Tibial nerve (tissue), 4 donors: ENCODE measurements around the gene ABCC10. TPM values are rescaled to one million over a fixed set of nuclear protein-coding genes. Genes with fewer than 3 reads are reported as not detected.

Experiments used
- DNase-seq, 2 donors: peaks; one replicate each; pipeline ENCODE4 v3.0.0-alpha.2; 2019; ENCODE audit warnings: low spot score in 2 of 2
- H3K27ac ChIP-seq, 4 donors: fragments of 200-600 bp; sonication (generic) in 3 of 4; one replicate each; pipeline ENCODE4 v1.5.1; 2017 to 2019; ENCODE audit warnings: mild to moderate bottlenecking in 1 of 4
- H3K27me3 ChIP-seq, 2 donors: fragments of 200-600 bp; sonication (generic) in 1 of 2; one replicate each; pipeline versions ENCODE4 v1.5.1 to v1.6.0; 2017 to 2019
- H3K36me3 ChIP-seq, 3 donors: fragments of 200-600 bp; sonication (generic); one replicate each; pipeline ENCODE4 v1.5.1; 2018 to 2019
- H3K4me1 ChIP-seq, 4 donors: fragments of 200-600 bp; sonication (generic) in 3 of 4; one replicate each; pipeline ENCODE4 v1.5.1; 2017 to 2019
- H3K4me3 ChIP-seq, 4 donors: fragments of 200-600 bp; sonication (generic) in 3 of 4; one replicate each; pipeline ENCODE4 v1.5.1; 2017 to 2019; ENCODE audit warnings: mild to moderate bottlenecking in 1 of 4, moderate library complexity in 1 of 4
- H3K9me3 ChIP-seq, 4 donors: fragments of 200-600 bp; sonication (generic) in 3 of 4; one replicate each; pipeline ENCODE4 v1.5.1; 2017 to 2019
- CTCF ChIP-seq, 5 experiments: fragments of 200-600 bp in 3 of 5; fragments of 450-650 bp in 2 of 5; sonication (generic) in 3 of 5; IDR thresholded peaks; one replicate each; pipeline ENCODE4 v1.5.1; 2016 to 2019; ENCODE audit warnings: antibody characterized with exemption in 5 of 5, mild to moderate bottlenecking in 3 of 5, moderate library complexity in 2 of 5
- EP300 ChIP-seq, 2 donors: sonication (generic); formaldehyde crosslinking; IDR thresholded peaks; one replicate each; pipeline ENCODE4 v1.6.1; 2017; ENCODE audit warnings: antibody characterized with exemption in 2 of 2, mild to moderate bottlenecking in 1 of 2
- POLR2A ChIP-seq, 2 donors: fragments of 450-650 bp; IDR thresholded peaks; one replicate each; pipeline ENCODE4 v1.6.1; 2017; ENCODE audit warnings: antibody characterized with exemption in 2 of 2, mild to moderate bottlenecking in 2 of 2, moderate library complexity in 2 of 2
- WGBS, 2 donors: methylation state at CpG; one replicate each; pipeline ENCODE4 v1.1.5; 2018; 5-methylcytosine and 5-hydroxymethylcytosine counted together
- total RNA-seq, 4 donors: library from RNA; depleted of rRNA; stranded (reverse); fragments of >200 nt; gene quantifications; one replicate each; pipeline ENCODE4 v1.1.0, GENCODE V29; 2016

ABCC10 gene
- total RNA-seq, 4 donors from 2014 or later = 14.9 to 35.9 (median 27.1) TPM

- Histone ChIP-seq H3K36me3 (peaks cover 0 to 62% (median 9%) of the 10 kb centered on the region in 3 donors), H3K27me3 (no peaks in the 10 kb centered on the region), H3K4me1 (peaks cover 0 to 30% (median 19%) of the 10 kb centered on the region in 4 donors), H3K9me3 (no peaks in the 10 kb centered on the region), H3K27ac (peak overlapping the region in 2 of 4 donors; percentile 17 to 62), H3K4me3 (no peak overlapping the region)
- no peak for DNase-seq
- no peak for TF ChIP-seq POLR2A (IDR thresholded peaks at IDR 0.05)
- TF ChIP-seq CTCF (IDR thresholded peaks at IDR 0.05) = no peak
- TF ChIP-seq EP300 (IDR thresholded peaks at IDR 0.05) = no peak
- WGBS, 2 donors = 69 to 85% methylated on average over 4 of the region's 4 CpGs
Measured at GRCh38 chr6:43437700-43438099, 10.4 kb downstream of the ABCC10 start.

GRCh38 chr6:43442935-43443334 lies 15.6 kb downstream of the ABCC10 start:
- H3K4me3 ChIP-seq = no peak overlapping the region
- WGBS, 2 donors = 81 to 83% methylated on average over 10 to 14 of the region's 14 CpGs
- no peaks in the 10 kb centered on the region for H3K27me3 ChIP-seq
- no peak for DNase-seq
- H3K27ac ChIP-seq = no peak overlapping the region
- no peak for TF ChIP-seq CTCF (IDR thresholded peaks at IDR 0.05)
- TF ChIP-seq POLR2A (IDR thresholded peaks at IDR 0.05) = no peak
- TF ChIP-seq EP300 (IDR thresholded peaks at IDR 0.05) = no peak
- peaks cover 0 to 2% (median 0%) of the 10 kb centered on the region in 4 donors for H3K4me1 ChIP-seq
- H3K36me3 ChIP-seq = peaks cover 0 to 97% (median 16%) of the 10 kb centered on the region in 3 donors
- no peaks in the 10 kb centered on the region for H3K9me3 ChIP-seq

GRCh38 chr6:43444036-43444435 lies 16.7 kb downstream of the ABCC10 start:
- H3K27me3 ChIP-seq = no peaks in the 10 kb centered on the region
- no peaks in the 10 kb centered on the region for H3K9me3 ChIP-seq
- DNase-seq = no peak
- 79 to 81% methylated on average over 10 of the region's 10 CpGs for WGBS, 2 donors
- no peaks in the 10 kb centered on the region for H3K4me1 ChIP-seq
- no peak overlapping the region for H3K4me3 ChIP-seq
- no peak overlapping the region for H3K27ac ChIP-seq
- H3K36me3 ChIP-seq = peaks cover 0 to 97% (median 16%) of the 10 kb centered on the region in 3 donors
- TF ChIP-seq EP300 (IDR thresholded peaks at IDR 0.05) (no peak), CTCF (IDR thresholded peaks at IDR 0.05) (no peak), POLR2A (IDR thresholded peaks at IDR 0.05) (no peak)

- DNase-seq = no peak
- H3K9me3 ChIP-seq = no peaks in the 10 kb centered on the region
- TF ChIP-seq EP300 (IDR thresholded peaks at IDR 0.05) (no peak), CTCF (IDR thresholded peaks at IDR 0.05) (no peak), POLR2A (IDR thresholded peaks at IDR 0.05) (no peak)
Measured at GRCh38 chr6:43444582-43444981, 17.2 kb downstream of the ABCC10 start.

GRCh38 chr6:43445576-43445975 lies 18.2 kb downstream of the ABCC10 start:
- no peak overlapping the region for H3K27ac ChIP-seq
- H3K9me3 ChIP-seq = no peaks in the 10 kb centered on the region
- no peaks in the 10 kb centered on the region for H3K27me3 ChIP-seq
- H3K36me3 ChIP-seq = peaks cover 0 to 98% (median 16%) of the 10 kb centered on the region in 3 donors
- DNase-seq = no peak
- H3K4me3 ChIP-seq = no peak overlapping the region
- WGBS, 2 donors = 90 to 94% methylated on average over 15 to 16 of the region's 16 CpGs
- H3K4me1 ChIP-seq = no peaks in the 10 kb centered on the region
- TF ChIP-seq POLR2A (IDR thresholded peaks at IDR 0.05) (no peak), EP300 (IDR thresholded peaks at IDR 0.05) (no peak), CTCF (IDR thresholded peaks at IDR 0.05) (no peak)

More at GRCh38 chr6:43444582-43444981, 17.2 kb downstream of the ABCC10 start:
- Histone ChIP-seq H3K27ac (no peak overlapping the region), H3K36me3 (peaks cover 0 to 97% (median 16%) of the 10 kb centered on the region in 3 donors), H3K27me3 (no peaks in the 10 kb centered on the region), H3K4me1 (no peaks in the 10 kb centered on the region), H3K4me3 (no peak overlapping the region)
- 89 to 90% methylated on average over 8 of the region's 8 CpGs for WGBS, 2 donors
